ENCODE data around the gene CDH23. TPM values are rescaled to one million over a fixed set of nuclear protein-coding genes. Genes with fewer than 3 reads are reported as not detected.

Gene CDH23
- polyA plus RNA-seq, 3 donors = 0.51 to 0.96 (median 0.80) TPM

GRCh38 chr10:71801361-71801760 lies 404.6 kb downstream of the CDH23 start:
- DNase-seq (ENCODE audit: low read depth in 3 of 3, low spot score in 2 of 3) = no peak

- DNase-seq (ENCODE audit: low read depth in 3 of 3, low spot score in 2 of 3) = no peak
Observed at GRCh38 chr10:71802235-71802634, 405.5 kb downstream of the CDH23 start.

- DNase-seq (ENCODE audit: low read depth in 3 of 3, low spot score in 2 of 3) = no peak
Observed at GRCh38 chr10:71802715-71803488, 406.2 kb downstream of the CDH23 start.

GRCh38 chr10:71804077-71804476 lies 407.4 kb downstream of the CDH23 start:
- no peak for DNase-seq (ENCODE audit: low read depth in 3 of 3, low spot score in 2 of 3)

- DNase-seq (ENCODE audit: low read depth in 3 of 3, low spot score in 2 of 3) = no peak
Observed at GRCh38 chr10:71805776-71806703, 409.3 kb downstream of the CDH23 start.

- DNase-seq (ENCODE audit: low read depth in 3 of 3, low spot score in 2 of 3) = no peak
Observed at GRCh38 chr10:71806704-71807556, 410.2 kb downstream of the CDH23 start.

GRCh38 chr10:71807557-71808510 lies 411.1 kb downstream of the CDH23 start:
- no peak for DNase-seq (ENCODE audit: low read depth in 3 of 3, low spot score in 2 of 3)

GRCh38 chr10:71809628-71810027 lies 412.9 kb downstream of the CDH23 start:
- DNase-seq (ENCODE audit: low read depth in 3 of 3, low spot score in 2 of 3) = no peak

GRCh38 chr10:71810048-71810750 lies 413.5 kb downstream of the CDH23 start:
- no peak for DNase-seq (ENCODE audit: low read depth in 3 of 3, low spot score in 2 of 3)

GRCh38 chr10:71811351-71811750 lies 414.6 kb downstream of the CDH23 start:
- DNase-seq (ENCODE audit: low read depth in 3 of 3, low spot score in 2 of 3) = no peak

GRCh38 chr10:71812016-71812912 lies 415.5 kb downstream of the CDH23 start:
- no peak for DNase-seq (ENCODE audit: low read depth in 3 of 3, low spot score in 2 of 3)

- DNase-seq (ENCODE audit: low read depth in 3 of 3, low spot score in 2 of 3) = no peak
Observed at GRCh38 chr10:71812913-71813590, 416.3 kb downstream of the CDH23 start.

GRCh38 chr10:71814922-71815411 lies 418.2 kb downstream of the CDH23 start:
- no peak for DNase-seq (ENCODE audit: low read depth in 3 of 3, low spot score in 2 of 3)

GRCh38 chr10:71815515-71816130 lies 418.9 kb downstream of the CDH23 start:
- no peak for DNase-seq (ENCODE audit: low read depth in 3 of 3, low spot score in 2 of 3)

- no peak for DNase-seq (ENCODE audit: low read depth in 3 of 3, low spot score in 2 of 3)
Observed at GRCh38 chr10:71816421-71816851, 419.7 kb downstream of the CDH23 start.

GRCh38 chr10:71816936-71817618 lies 420.4 kb downstream of the CDH23 start:
- DNase-seq (ENCODE audit: low read depth in 3 of 3, low spot score in 2 of 3) = no peak

Data from right renal cortex interstitium (tissue), 3 donors.